NCI-H510A (cell line): Measurements from ENCODE around the gene SH3RF3.

Experiments used
- DNase-seq: peaks from one replicate; lab custom pipeline; 2025; lab: John Stamatoyannopoulos, UW

The SH3RF3 gene

GRCh38 chr2:109264595-109265328, 135.8 kb downstream of the SH3RF3 start:
- DNase-seq, result no peak

GRCh38 chr2:109265369-109265768, 136.4 kb downstream of the SH3RF3 start:
- DNase-seq, result no peak

- DNase-seq, result no peak
These were observed 136.9 kb downstream of the SH3RF3 start for GRCh38 chr2:109265953-109266352.

DNA sequence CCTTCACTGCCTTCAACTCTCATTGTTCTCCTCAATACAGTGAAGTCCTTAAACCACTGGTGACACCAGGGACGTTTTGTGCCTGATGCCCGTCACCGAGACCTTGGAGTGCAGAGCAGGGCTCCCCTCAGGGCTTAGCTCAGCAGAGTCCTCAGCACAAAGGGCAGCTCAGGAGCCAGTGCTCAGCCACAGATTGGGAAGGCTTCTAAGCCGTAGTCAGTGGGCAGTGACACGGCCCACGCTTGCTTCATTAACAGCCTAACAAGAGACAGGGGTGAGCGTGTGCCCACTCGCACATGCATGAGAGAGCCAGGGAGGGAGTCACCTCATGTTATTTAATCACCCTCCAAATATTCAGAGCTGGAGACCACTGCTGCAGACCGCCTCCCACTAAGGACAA, 137.5 kb downstream of the SH3RF3 start:
- DNase-seq, result no peak

- no peak for DNase-seq
These were observed 138.2 kb downstream of the SH3RF3 start for GRCh38 chr2:109266998-109267854.

DNA sequence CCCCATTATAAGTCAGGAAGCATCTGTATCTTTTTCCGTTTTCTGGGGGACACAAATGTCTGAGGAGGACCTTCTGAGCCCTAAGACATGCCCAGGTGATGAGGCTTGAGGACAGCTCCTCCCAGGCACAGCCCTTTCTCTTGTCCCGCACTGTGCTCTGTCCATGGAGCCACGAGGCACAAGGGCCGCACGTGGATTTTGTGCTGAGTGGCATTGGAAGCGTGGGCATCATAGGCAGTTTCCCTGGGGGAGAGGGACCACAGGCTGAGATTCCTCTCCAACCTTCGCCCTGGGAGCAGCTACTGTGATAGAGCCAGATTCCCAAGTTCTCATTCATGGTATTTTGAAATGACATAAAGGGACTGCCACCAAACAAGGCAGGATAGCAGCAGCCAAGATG, 139.9 kb downstream of the SH3RF3 start:
- DNase-seq, result no peak

GRCh38 chr2:109269706-109270504, 140.9 kb downstream of the SH3RF3 start:
- DNase-seq, result peak; percentile 59

- peak; percentile 48 for DNase-seq
These were observed 141.7 kb downstream of the SH3RF3 start for GRCh38 chr2:109270505-109271312.

- DNase-seq, result no peak
These were observed 142.9 kb downstream of the SH3RF3 start for GRCh38 chr2:109271920-109272319.

DNA sequence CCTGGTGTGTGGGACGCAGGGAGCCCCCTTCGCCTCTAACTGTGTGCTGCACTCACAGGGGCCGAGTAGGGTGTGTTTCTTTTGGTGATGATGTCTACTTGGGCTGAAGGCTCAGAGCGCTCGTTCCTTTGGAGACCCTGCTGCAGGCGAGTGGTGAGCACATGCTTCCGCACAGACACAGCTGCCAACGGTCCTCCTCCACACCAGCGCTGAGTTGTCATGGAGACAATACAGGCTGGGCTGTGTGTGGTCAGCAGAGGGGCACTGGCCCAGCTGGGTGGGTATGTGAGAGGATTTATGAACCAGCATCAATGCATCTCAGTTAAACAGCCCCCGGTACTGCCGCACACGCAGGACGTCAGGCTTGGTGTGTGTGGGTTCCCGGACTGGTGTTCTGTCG, 143.5 kb downstream of the SH3RF3 start:
- no peak for DNase-seq

DNA sequence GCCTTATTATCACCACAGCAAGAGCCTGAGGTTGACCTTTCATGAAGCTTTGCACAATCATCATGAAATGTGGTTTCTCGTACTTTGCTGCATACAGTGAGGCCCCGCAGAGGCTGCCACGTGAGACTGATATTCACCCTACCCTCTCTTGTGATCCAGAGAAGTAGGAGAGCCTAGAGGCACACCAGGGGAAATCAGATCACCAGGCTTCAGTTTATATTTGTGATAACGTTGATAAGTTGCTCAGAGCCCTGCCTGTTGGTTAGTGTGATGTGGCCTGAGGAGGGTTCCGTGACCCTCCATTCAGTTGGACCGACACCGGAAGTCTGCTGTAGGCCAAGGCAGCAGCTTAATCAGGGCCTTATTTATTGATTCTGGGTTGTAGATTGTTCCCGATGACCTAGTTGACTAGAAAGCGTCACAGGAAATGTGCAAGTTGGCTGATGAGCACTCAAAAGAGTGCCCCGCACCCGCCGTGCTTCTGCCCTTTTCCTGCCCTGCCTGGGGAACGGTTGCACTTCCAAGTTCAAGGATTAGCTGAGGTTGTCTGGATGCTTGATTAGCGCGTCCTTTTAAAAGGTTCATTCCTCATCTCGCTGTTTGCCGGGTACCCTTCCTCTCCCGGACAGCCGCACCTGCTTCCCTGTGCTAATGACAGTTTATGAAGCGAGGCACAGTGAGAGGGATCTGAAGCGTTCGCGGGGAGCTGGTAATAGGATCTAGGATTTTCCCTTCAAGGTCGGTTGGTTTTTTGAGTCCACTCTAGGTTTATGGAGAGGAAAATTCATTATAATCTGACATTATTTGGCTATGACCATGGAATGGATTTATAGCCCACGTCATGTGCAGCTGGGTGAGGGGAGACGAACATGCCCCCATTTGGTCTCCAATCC, 146.4 kb downstream of the SH3RF3 start:
- DNase-seq, result peak; percentile 96

DNA sequence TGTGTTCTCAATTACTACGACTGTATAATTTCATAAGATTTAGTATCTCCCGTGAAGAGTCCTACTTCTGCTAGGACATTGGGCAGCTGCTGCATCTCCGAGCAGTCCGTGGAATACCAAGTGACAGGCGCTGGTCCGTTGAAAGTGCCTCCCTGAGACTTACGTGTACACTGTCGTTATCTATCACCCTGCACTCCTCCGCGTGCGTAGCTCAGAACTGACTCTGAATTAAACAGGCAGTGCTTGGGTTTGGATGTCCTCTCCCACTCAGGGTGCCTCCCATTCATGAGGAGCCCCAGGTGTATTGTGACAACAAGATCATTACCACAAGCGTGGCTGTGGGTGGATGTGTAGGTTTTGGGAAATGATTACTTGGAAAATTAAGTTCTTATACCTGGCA, 148.4 kb downstream of the SH3RF3 start:
- no peak for DNase-seq

DNA sequence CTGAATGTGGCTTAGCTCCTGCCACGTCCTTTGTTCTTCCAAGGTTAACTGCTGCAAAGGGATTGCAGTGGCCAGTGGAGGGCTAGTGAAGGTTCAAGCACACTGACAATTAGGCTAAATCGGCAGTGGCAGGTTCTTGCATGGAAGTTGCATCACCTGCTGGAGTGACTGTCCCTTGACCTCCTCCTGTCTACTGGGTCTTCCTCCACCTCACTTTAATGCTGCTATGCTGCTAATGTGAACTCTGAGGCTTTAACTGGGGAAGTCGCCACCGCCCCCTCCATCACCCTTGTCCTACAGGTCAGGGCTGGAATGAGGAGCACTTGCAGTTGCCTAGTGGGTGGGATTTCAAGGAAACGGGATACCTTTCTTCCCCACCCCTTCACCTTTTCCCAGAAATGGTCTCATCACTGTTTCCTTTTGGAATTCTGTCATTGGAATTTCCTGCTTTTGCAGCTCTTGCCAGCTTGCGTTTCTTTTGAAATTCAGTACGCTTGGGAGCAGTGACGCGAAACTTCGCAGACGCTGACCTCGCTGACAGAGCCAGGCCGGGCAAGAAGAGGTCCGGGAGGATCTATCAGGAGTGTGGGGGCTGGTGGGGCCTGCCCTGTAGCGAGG, 150.3 kb downstream of the SH3RF3 start:
- no peak for DNase-seq

GRCh38 chr2:109280804-109281203, 151.8 kb downstream of the SH3RF3 start:
- peak; percentile 37 for DNase-seq

- no peak for DNase-seq
These were observed 153.4 kb downstream of the SH3RF3 start for GRCh38 chr2:109282360-109282759.

DNA sequence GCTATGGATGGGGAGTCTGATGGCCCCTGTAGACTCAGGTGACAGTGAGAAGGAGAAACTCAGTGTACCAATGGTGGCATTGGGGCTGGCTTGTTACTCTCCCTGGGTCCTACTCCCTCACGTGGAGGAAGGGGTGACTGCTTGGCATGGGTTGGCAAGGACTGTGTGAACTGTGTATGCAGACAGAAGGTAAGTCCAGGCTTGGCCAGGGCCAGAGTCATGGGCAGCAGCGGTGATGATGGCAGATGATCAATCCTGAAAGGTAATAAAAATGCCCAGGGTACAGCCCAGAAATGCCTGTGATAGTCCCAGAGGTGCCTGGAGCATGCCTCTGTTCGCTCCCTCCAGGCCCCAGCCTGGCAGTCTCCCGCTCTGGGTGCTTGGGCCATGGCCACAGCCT, 153.9 kb downstream of the SH3RF3 start:
- no peak for DNase-seq

DNA sequence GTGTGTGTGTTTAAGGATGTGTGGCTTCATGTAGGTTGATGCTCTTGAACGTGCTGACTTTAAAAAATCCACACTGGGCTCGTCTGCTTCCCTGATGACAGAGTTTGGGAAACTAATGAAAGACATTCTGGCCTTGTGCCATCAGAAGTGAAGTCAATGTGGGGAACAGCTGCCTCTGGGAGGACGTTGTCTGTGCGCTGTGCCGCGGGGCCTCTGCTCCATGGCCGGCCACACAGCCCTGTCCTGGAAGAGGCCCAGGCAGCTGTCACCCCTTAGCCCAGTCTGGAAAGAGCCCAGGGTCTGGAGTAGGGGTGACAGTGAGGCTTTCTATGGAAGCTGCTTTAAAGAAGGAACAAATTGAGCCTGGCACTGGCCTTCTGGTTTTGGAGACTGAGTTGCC, 155.8 kb downstream of the SH3RF3 start:
- DNase-seq, result no peak

DNA sequence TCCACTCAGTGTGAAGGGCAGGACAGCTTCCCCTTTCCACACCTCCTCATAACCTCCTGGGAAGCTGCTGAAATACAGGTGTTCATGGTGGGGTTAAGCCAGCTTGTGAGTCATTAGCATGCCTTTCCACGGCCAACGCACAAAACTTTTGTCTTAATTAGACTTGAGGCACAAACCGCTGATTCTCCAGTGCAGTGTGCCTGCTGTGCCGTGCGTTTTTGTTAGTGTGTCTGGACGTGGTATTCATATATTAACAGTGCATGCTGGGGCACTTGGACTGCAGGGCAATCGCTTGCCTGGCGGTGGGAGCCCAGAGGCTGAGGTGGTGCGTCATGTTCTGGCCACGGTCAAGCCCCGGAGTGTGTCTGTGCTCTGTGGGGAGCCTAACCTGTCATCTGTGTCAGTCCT, 156.2 kb downstream of the SH3RF3 start:
- no peak for DNase-seq

DNA sequence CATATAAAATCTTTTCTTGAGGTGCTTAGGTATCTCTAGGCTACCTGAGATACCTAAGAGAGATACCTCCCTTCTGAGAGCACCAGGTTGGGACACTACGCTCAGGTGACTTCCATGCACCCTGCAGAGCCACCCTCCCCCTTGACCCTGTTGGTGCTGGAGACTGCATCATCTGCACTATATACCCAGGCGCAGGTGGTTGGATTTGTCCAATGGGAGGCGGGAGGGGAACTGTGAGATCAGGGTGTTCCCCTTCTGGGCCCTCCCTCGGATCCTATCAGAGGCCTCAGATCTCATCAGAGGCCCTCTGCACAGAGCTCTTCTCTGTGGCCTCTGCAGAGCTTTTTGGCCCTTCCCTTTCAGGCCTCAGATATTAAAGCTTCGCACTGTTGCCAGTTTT, 158.4 kb downstream of the SH3RF3 start:
- no peak for DNase-seq

GRCh38 chr2:109287838-109288237, 158.8 kb downstream of the SH3RF3 start:
- no peak for DNase-seq
